NB4 (cell line): Measurements from ENCODE around the gene ASTN1.

ENCODE experiments used
- CTCF ChIP-seq: IDR thresholded peaks from one replicate; pipeline ENCODE4 v1.5.1; 2012; ENCODE audit warnings: low read depth, low read length
- MYC ChIP-seq: IDR thresholded peaks from 2 replicates; pipeline ENCODE4 v1.6.1; 2011; ENCODE audit warnings: low read depth, low read length
- POLR2A ChIP-seq: IDR thresholded peaks from 2 replicates; pipeline ENCODE4 v1.6.1; 2011; ENCODE audit warnings: mild to moderate bottlenecking; ENCODE audit not compliant: insufficient read length; ENCODE audit errors: extremely low read depth
- TF ChIP-seq, protein P1 (sequence below): IDR thresholded peaks from 2 replicates; pipeline ENCODE4 v1.6.1; 2011; ENCODE audit warnings: low read depth, low read length

- TF ChIP-seq, protein P1, sequence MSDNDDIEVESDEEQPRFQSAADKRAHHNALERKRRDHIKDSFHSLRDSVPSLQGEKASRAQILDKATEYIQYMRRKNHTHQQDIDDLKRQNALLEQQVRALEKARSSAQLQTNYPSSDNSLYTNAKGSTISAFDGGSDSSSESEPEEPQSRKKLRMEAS, result no peak
- peak; percentile 17 for TF ChIP-seq CTCF
- no peak for TF ChIP-seq POLR2A
- no peak for TF ChIP-seq MYC
These were observed 20.7 kb upstream of the ASTN1 start for GRCh38 chr1:177185209-177185608.
